Caki2 (cell line): Measurements from ENCODE around the gene SPINT2. TPM values are rescaled to one million over a fixed set of nuclear protein-coding genes. Genes with fewer than 3 reads are reported as not detected.

Experiments used
- DNase-seq: peaks from one replicate; pipeline ENCODE4 v3.0.0-alpha.2; 2015; ENCODE audit warnings: low read depth
- in situ Hi-C: cut with HindIII; loops from 2 replicates; pipeline ENCODE4 v1.10.0; 2016; ENCODE audit warnings: low sequenced_read_pairs, low pct_unique_long_range_greater_than_20kb, mixed read lengths
- total RNA-seq: library from RNA; depleted of rRNA; stranded (reverse); fragments of >200 nt; shearing (Covaris generic); gene quantifications from 2 replicates; pipeline ENCODE4 v1.2.3, GENCODE V29; 2014; ENCODE audit warnings: low replicate concordance

The SPINT2 gene
- total RNA-seq, 1 experiment from 2014 or later: 1,423 TPM

GRCh38 chr19:38263689-38264485 lies 486 bp upstream of the SPINT2 start:
- in situ Hi-C loops: no loop called here
- DNase-seq: peak; percentile 99

- DNase-seq: peak; percentile 81
- in situ Hi-C loops: loop anchor here (5.0 kb wide), 1 partner anchor 52 kb away; the partner anchor contains the start of genes KCNK6 and YIF1B
Measured at GRCh38 chr19:38265213-38265861, 964 bp downstream of the SPINT2 start.

- in situ Hi-C loops: loop anchor here (5.0 kb wide), 1 partner anchor 51 kb away; the partner anchor contains the start of genes KCNK6 and YIF1B
- peak; percentile 58 for DNase-seq
Measured at GRCh38 chr19:38265921-38266429, 1.6 kb downstream of the SPINT2 start.

- in situ Hi-C loops: loop anchor here (5.0 kb wide), 1 partner anchor 50 kb away; the partner anchor contains the start of genes KCNK6 and YIF1B
- peak; percentile 92 for DNase-seq
Measured at GRCh38 chr19:38266981-38267597, 2.7 kb downstream of the SPINT2 start.

GRCh38 chr19:38267761-38268483 lies 3.5 kb downstream of the SPINT2 start:
- DNase-seq: peak; percentile 96
- in situ Hi-C loops: loop anchor here (5.0 kb wide), 1 partner anchor 49 kb away; the partner anchor contains the start of genes KCNK6 and YIF1B

GRCh38 chr19:38268539-38268938 lies 4.2 kb downstream of the SPINT2 start:
- peak; percentile 82 for DNase-seq
- in situ Hi-C loops: loop anchor here (5.0 kb wide), 1 partner anchor 49 kb away; the partner anchor contains the start of genes KCNK6 and YIF1B

GRCh38 chr19:38270587-38271167 lies 6.3 kb downstream of the SPINT2 start:
- peak; percentile 93 for DNase-seq
- in situ Hi-C loops: no loop called here

- in situ Hi-C loops: no loop called here
Measured at GRCh38 chr19:38273499-38273898, 9.1 kb downstream of the SPINT2 start.

GRCh38 chr19:38274739-38275138 lies 10.4 kb downstream of the SPINT2 start:
- in situ Hi-C loops: no loop called here

More at GRCh38 chr19:38273499-38273898, 9.1 kb downstream of the SPINT2 start:
- peak; percentile 67 for DNase-seq

GRCh38 chr19:38276942-38277517 lies 12.7 kb downstream of the SPINT2 start:
- in situ Hi-C loops: no loop called here
- no peak for DNase-seq

More at GRCh38 chr19:38274739-38275138, 10.4 kb downstream of the SPINT2 start:
- DNase-seq: no peak

- in situ Hi-C loops: no loop called here
- DNase-seq: no peak
Measured at GRCh38 chr19:38277549-38277948, 13.2 kb downstream of the SPINT2 start.

GRCh38 chr19:38277969-38278680 lies 13.8 kb downstream of the SPINT2 start:
- in situ Hi-C loops: no loop called here
- no peak for DNase-seq

- in situ Hi-C loops: no loop called here
- no peak for DNase-seq
Measured at GRCh38 chr19:38278751-38279150, 14.4 kb downstream of the SPINT2 start.

- DNase-seq: no peak
- in situ Hi-C loops: no loop called here
Measured at GRCh38 chr19:38280030-38280921, 15.9 kb downstream of the SPINT2 start.

- in situ Hi-C loops: no loop called here
Measured at GRCh38 chr19:38281811-38282566, 17.6 kb downstream of the SPINT2 start.

More at GRCh38 chr19:38281811-38282566, 17.6 kb downstream of the SPINT2 start:
- DNase-seq: no peak
